ENCODE measurements around the gene GPI. TPM values are rescaled to one million over a fixed set of nuclear protein-coding genes. Genes with fewer than 3 reads are reported as not detected.
A peak's percentile ranks its signal among the peaks of the same experiment; 100 is the strongest.
"Not testable (repeated sequence)": the region's sequence is repeated elsewhere in the genome, so short reads cannot be mapped to it uniquely, and the experiment has no call there.

Gene GPI
- total and polyA plus RNA-seq, 9 donors = 70.1 to 187 (median 124) TPM

- 9 to 37% (median 15%) methylated on average over 4 of the region's 4 CpGs for WGBS, 3 donors
- no peak for DNase-seq
- peaks cover 2% of the 10 kb centered on the region for H3K4me1 ChIP-seq (ENCODE audit: insufficient read depth)
- no peak overlapping the region for H3K4me3 ChIP-seq
- no peaks in the 10 kb centered on the region for H3K36me3 ChIP-seq
- TF ChIP-seq, protein P1, sequence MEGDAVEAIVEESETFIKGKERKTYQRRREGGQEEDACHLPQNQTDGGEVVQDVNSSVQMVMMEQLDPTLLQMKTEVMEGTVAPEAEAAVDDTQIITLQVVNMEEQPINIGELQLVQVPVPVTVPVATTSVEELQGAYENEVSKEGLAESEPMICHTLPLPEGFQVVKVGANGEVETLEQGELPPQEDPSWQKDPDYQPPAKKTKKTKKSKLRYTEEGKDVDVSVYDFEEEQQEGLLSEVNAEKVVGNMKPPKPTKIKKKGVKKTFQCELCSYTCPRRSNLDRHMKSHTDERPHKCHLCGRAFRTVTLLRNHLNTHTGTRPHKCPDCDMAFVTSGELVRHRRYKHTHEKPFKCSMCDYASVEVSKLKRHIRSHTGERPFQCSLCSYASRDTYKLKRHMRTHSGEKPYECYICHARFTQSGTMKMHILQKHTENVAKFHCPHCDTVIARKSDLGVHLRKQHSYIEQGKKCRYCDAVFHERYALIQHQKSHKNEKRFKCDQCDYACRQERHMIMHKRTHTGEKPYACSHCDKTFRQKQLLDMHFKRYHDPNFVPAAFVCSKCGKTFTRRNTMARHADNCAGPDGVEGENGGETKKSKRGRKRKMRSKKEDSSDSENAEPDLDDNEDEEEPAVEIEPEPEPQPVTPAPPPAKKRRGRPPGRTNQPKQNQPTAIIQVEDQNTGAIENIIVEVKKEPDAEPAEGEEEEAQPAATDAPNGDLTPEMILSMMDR (IDR thresholded peaks at IDR 0.05) = no peak
- TF ChIP-seq POLR2A (IDR thresholded peaks at IDR 0.05) = no peak
- TF ChIP-seq EP300 (IDR thresholded peaks at IDR 0.05) = no peak
- H3K27ac ChIP-seq = no peak overlapping the region
- H3K9me3 ChIP-seq = no peaks in the 10 kb centered on the region
- intact Hi-C loops (cut with DNase I) = loop anchor here in 1 of 4 donors (10.0 kb wide), 1 partner anchor 51 kb away; no protein-coding TSS in a partner anchor
- no peaks in the 10 kb centered on the region for H3K27me3 ChIP-seq
Observed at GRCh38 chr19:34325981-34326787, 38.8 kb upstream of the GPI start.

GRCh38 chr19:34327851-34328250, 37.1 kb upstream of the GPI start:
- 91 to 95% (median 92%) methylated on average over 15 of the region's 15 CpGs for WGBS, 3 donors
- intact Hi-C loops (cut with DNase I) = loop anchor here in 1 of 4 donors (10.0 kb wide), 1 partner anchor 53 kb away; no protein-coding TSS in a partner anchor
- DNase-seq = no peak
- no peak overlapping the region for H3K4me3 ChIP-seq
- H3K27ac ChIP-seq = no peak overlapping the region
- no peaks in the 10 kb centered on the region for H3K36me3 ChIP-seq
- TF ChIP-seq, protein P1 (IDR thresholded peaks at IDR 0.05) = no peak
- TF ChIP-seq POLR2A (IDR thresholded peaks at IDR 0.05) (no peak), EP300 (IDR thresholded peaks at IDR 0.05) (no peak)
- H3K9me3 ChIP-seq = no peaks in the 10 kb centered on the region
- H3K4me1 ChIP-seq (ENCODE audit: insufficient read depth) = peaks cover 2% of the 10 kb centered on the region
- no peaks in the 10 kb centered on the region for H3K27me3 ChIP-seq

GRCh38 chr19:34328982-34329381, 36.0 kb upstream of the GPI start:
- WGBS, 3 donors = 9 to 24% (median 10%) methylated on average over 1 of the region's 1 CpG
- Histone ChIP-seq H3K27me3 (no peaks in the 10 kb centered on the region), H3K36me3 (no peaks in the 10 kb centered on the region), H3K4me3 (no peak overlapping the region), H3K27ac (no peak overlapping the region), H3K9me3 (no peaks in the 10 kb centered on the region), H3K4me1 (ENCODE audit: insufficient read depth) (peaks cover 2% of the 10 kb centered on the region)
- intact Hi-C loops (cut with DNase I) = loop anchor here in 1 of 4 donors (10.0 kb wide), 1 partner anchor 54 kb away; no protein-coding TSS in a partner anchor
- DNase-seq = peak in 1 of 5 donors; percentile 63
- TF ChIP-seq POLR2A (IDR thresholded peaks at IDR 0.05) (no peak), EP300 (IDR thresholded peaks at IDR 0.05) (no peak)
- TF ChIP-seq, protein P1 (IDR thresholded peaks at IDR 0.05) = no peak

DNA sequence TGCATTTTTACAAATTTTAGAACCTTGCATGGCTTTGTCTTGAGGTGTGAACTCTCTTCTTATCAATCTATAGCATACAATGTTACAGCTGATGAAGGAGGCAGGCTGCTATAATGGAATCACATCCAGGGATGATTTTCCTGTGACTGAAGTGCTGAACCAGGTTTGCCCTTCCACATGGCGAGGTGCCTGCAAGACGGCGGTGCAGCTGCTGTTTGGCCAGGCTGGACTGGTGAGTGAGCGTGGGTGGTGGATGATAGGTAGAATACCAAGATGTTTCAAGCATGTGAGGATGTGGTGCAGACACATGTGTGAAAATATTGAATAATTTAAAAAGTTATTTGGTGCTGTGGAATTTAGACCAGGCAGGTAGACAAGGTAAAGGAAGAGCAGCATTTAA, 34.9 kb upstream of the GPI start:
- DNase-seq = no peak
- WGBS, 3 donors = 79 to 89% (median 87%) methylated on average over 4 of the region's 4 CpGs
- no peak overlapping the region for H3K4me3 ChIP-seq
- no peaks in the 10 kb centered on the region for H3K9me3 ChIP-seq
- peaks cover 2% of the 10 kb centered on the region for H3K4me1 ChIP-seq (ENCODE audit: insufficient read depth)
- TF ChIP-seq, protein P1 (IDR thresholded peaks at IDR 0.05) = no peak
- no peak for TF ChIP-seq POLR2A (IDR thresholded peaks at IDR 0.05)
- TF ChIP-seq EP300 (IDR thresholded peaks at IDR 0.05) = no peak
- no peaks in the 10 kb centered on the region for H3K36me3 ChIP-seq
- intact Hi-C loops (cut with DNase I) = no loop called here
- no peaks in the 10 kb centered on the region for H3K27me3 ChIP-seq
- H3K27ac ChIP-seq = no peak overlapping the region

DNA sequence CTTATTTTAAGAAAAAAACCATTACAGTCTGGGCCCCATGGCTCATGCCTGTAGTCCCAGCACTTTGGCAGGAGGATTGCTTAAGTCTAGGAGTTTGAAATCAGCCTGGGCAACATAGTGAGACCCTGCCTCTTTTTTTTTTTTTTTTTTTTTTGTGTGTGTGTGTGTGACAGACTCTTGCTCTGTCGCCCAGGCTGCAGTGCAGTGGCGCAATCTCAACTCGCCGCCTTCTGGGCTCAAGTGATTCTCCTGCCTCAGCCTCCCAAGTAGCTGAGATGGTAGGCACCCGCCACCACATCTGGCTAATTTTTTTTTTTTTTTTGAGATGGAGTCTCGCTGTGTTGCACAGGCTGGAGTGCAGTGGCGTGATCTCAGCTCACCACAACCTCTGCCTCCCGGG, 34.4 kb upstream of the GPI start:
- H3K4me1 ChIP-seq (ENCODE audit: insufficient read depth); DNase-seq; H3K9me3 ChIP-seq; intact Hi-C loops (cut with DNase I); H3K4me3 ChIP-seq; H3K27me3 ChIP-seq; H3K36me3 ChIP-seq; H3K27ac ChIP-seq: not testable (repeated sequence)
- 97 to 99% (median 97%) methylated on average over 8 of the region's 8 CpGs for WGBS, 3 donors

DNA sequence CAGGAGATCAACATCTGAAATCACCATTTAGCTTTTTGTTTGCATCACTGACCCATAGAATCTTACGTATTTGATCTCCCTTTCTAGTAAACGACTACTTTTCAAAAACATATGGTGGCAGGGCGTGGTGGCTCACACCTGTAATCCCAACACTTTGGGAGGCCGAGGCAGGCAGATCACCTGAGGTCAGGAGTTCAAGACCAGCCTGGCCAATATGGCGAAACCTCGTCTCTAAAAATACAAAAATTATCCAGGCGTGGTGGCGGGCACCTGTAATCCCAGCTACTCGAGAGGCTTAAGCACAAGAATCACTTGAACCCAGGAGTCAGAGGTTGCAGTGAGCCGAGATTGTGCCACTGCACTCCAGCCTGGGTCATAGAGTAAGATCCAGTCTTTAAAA, 33.4 kb upstream of the GPI start:
- WGBS, 3 donors = 94 to 95% (median 95%) methylated on average over 10 of the region's 10 CpGs
- H3K4me1 ChIP-seq (ENCODE audit: insufficient read depth); DNase-seq; H3K27me3 ChIP-seq; H3K4me3 ChIP-seq; intact Hi-C loops (cut with DNase I); H3K27ac ChIP-seq; H3K9me3 ChIP-seq; H3K36me3 ChIP-seq: not testable (repeated sequence)

All from ovary (tissue), 9 donors.